K562 (cell line): ENCODE results near the gene ST6GALNAC6. TPM values are rescaled to one million over a fixed set of nuclear protein-coding genes. Genes with fewer than 3 reads are reported as not detected.

Source experiments
- DACH1 ChIP-seq: fragments of 450-650 bp; IDR thresholded peaks from 2 replicates; pipeline ENCODE4 v1.6.1; 2018; ENCODE audit not compliant: partially characterized antibody
- FOXK2 ChIP-seq, 2 experiments: fragments of 450-650 bp; IDR thresholded peaks in 1 of 2; conservative IDR thresholded peaks in 1 of 2; 2 replicates each; pipeline ENCODE4 v1.6.1; 2016; ENCODE audit warnings: low read depth in 2 of 2, mild to moderate bottlenecking in 1 of 2
- PCBP2 ChIP-seq: fragments of 200-400 bp; formaldehyde crosslinking; IDR thresholded peaks from 2 replicates; pipeline ENCODE4 v1.6.1; 2018; ENCODE audit warnings: low read length, low read depth, mild to moderate bottlenecking, moderate library complexity; ENCODE audit not compliant: poor library complexity, severe bottlenecking
- PRMT5 ChIP-seq: sonication (generic); formaldehyde crosslinking; IDR thresholded peaks from 2 replicates; pipeline ENCODE4 v1.5.0; 2020; ENCODE audit warnings: missing genetic modification reagents
- SREBF1 ChIP-seq: fragments of 150-350 bp; IDR thresholded peaks from 2 replicates; pipeline ENCODE4 v1.6.1; 2014; ENCODE audit warnings: antibody characterized with exemption, low read depth, low read length, borderline replicate concordance
- STAT5B ChIP-seq: fragments of 250-450 bp; sonication (Bioruptor Pico); IDR thresholded peaks from 2 replicates; pipeline ENCODE4 v1.8.0; 2021; ENCODE audit warnings: mild to moderate bottlenecking, inconsistent platforms
- TCF7 ChIP-seq: sonication (generic); IDR thresholded peaks from 2 replicates; pipeline ENCODE4 v1.6.1; 2016; ENCODE audit warnings: antibody characterized with exemption, borderline replicate concordance
- THRAP3 ChIP-seq: fragments of 450-650 bp; IDR thresholded peaks from 2 replicates; pipeline ENCODE4 v1.6.1; 2016; ENCODE audit warnings: mild to moderate bottlenecking, inconsistent platforms, borderline replicate concordance
- ZNF431 ChIP-seq: sonication (generic); formaldehyde crosslinking; IDR thresholded peaks from 2 replicates; pipeline ENCODE4 v1.8.0; 2022; ENCODE audit warnings: mild to moderate bottlenecking, missing genetic modification reagents
- polyA plus RNA-seq, 8 experiments: library from polyadenylated mRNA; depleted of rRNA in 4 of 8; stranded (reverse) in 5 of 8; unstranded in 3 of 8; fragments of >200 nt; fragmentation: Nextera tagmentation in 2 of 8; fragmentation: Illumina TruSeq in 1 of 8; extraction: Ambion mirVana in 2 of 8; extraction: Trizol in 1 of 8; gene quantifications; 2 replicates each; pipeline versions ENCODE4 v1.2.1 to v1.2.3, GENCODE V29; 2011 to 2014; ENCODE audit warnings: inconsistent platforms in 1 of 8, missing spikeins in 1 of 8
- total RNA-seq, 7 experiments: library from RNA; depleted of rRNA in 6 of 7; stranded (reverse); fragments of >200 nt in 6 of 7; fragmentation: Illumina TruSeq in 2 of 7; extraction: Trizol in 2 of 7; gene quantifications; 2 replicates each; pipeline versions ENCODE4 v1.2.1 to v1.2.3, GENCODE V29; 2011 to 2021; ENCODE audit warnings: low replicate concordance in 1 of 7
- TF ChIP-seq, protein P1 (sequence below): IDR thresholded peaks from 2 replicates; pipeline ENCODE4 v1.6.1; 2011; ENCODE audit warnings: borderline replicate concordance, low read depth, mild to moderate bottlenecking, moderate library complexity, low read length; ENCODE audit not compliant: insufficient read depth, poor library complexity, severe bottlenecking
- TF ChIP-seq, protein P2 (sequence below): fragments of 450-650 bp; IDR thresholded peaks from 2 replicates; pipeline ENCODE4 v1.6.1; 2016; ENCODE audit warnings: mild to moderate bottlenecking, moderate library complexity

The ST6GALNAC6 gene
- total and polyA plus RNA-seq, 9 of the 15 experiments (the other 6 are each of a cell fraction or from before 2014, with no cell fraction given) = 0.13 to 23.0 (median 14.5) TPM

DNA sequence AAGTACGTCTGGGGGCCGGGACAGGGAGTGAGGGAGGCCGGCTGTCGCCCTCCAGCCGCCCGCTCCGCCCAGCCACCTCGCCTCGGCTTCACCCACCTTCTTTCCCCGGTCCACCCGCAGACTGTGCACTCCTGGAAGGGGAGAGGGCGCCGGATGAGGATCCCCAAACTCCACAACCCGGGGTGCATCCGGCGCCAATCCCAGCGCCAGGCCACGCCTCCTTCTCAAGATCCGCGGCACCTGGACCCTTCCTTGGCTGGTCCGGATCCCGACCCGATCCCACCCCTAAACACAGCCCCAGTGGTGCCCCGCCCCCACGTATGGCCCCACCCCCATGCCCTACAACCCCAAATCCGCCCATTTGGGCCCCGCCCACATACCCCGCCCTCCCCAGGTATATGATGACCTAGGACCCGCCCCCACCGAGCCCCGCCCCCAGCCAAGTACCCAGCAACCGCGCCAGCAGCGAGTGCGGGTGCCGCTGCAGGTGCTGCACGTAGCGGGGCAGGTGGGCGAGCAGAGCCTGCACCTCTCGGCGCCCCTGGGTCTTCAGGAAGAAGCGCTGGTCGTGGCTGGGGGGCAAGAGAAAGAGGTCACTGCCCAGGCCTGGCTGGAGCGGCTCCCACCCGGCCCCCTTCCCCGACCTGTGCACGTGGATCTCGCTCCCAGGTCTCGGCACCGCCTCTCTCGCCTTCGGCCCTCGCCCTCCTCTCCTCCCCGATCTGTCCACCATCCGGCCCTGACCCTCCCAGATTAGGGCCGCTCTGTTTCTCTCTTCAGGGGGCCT is 28.0 kb upstream of the ST6GALNAC6 start (continued):
- TF ChIP-seq, protein P1, sequence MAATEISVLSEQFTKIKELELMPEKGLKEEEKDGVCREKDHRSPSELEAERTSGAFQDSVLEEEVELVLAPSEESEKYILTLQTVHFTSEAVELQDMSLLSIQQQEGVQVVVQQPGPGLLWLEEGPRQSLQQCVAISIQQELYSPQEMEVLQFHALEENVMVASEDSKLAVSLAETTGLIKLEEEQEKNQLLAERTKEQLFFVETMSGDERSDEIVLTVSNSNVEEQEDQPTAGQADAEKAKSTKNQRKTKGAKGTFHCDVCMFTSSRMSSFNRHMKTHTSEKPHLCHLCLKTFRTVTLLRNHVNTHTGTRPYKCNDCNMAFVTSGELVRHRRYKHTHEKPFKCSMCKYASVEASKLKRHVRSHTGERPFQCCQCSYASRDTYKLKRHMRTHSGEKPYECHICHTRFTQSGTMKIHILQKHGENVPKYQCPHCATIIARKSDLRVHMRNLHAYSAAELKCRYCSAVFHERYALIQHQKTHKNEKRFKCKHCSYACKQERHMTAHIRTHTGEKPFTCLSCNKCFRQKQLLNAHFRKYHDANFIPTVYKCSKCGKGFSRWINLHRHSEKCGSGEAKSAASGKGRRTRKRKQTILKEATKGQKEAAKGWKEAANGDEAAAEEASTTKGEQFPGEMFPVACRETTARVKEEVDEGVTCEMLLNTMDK = no peak
- TF ChIP-seq PRMT5 (CRISPR knock-in tag) = no peak
- no peak for TF ChIP-seq PCBP2
- TF ChIP-seq DACH1 = no peak
- TF ChIP-seq ZNF431 (CRISPR knock-in tag) = no peak
- no peak for TF ChIP-seq SREBF1
- no peak for TF ChIP-seq FOXK2 (conservative IDR thresholded peaks at IDR 0.05 in 1 of 2, IDR thresholded peaks at IDR 0.05 in 1 of 2; ENCODE audit: low read depth in 2 of 2)
- no peak for TF ChIP-seq STAT5B (CRISPR knock-in tag)
- TF ChIP-seq, protein P2, sequence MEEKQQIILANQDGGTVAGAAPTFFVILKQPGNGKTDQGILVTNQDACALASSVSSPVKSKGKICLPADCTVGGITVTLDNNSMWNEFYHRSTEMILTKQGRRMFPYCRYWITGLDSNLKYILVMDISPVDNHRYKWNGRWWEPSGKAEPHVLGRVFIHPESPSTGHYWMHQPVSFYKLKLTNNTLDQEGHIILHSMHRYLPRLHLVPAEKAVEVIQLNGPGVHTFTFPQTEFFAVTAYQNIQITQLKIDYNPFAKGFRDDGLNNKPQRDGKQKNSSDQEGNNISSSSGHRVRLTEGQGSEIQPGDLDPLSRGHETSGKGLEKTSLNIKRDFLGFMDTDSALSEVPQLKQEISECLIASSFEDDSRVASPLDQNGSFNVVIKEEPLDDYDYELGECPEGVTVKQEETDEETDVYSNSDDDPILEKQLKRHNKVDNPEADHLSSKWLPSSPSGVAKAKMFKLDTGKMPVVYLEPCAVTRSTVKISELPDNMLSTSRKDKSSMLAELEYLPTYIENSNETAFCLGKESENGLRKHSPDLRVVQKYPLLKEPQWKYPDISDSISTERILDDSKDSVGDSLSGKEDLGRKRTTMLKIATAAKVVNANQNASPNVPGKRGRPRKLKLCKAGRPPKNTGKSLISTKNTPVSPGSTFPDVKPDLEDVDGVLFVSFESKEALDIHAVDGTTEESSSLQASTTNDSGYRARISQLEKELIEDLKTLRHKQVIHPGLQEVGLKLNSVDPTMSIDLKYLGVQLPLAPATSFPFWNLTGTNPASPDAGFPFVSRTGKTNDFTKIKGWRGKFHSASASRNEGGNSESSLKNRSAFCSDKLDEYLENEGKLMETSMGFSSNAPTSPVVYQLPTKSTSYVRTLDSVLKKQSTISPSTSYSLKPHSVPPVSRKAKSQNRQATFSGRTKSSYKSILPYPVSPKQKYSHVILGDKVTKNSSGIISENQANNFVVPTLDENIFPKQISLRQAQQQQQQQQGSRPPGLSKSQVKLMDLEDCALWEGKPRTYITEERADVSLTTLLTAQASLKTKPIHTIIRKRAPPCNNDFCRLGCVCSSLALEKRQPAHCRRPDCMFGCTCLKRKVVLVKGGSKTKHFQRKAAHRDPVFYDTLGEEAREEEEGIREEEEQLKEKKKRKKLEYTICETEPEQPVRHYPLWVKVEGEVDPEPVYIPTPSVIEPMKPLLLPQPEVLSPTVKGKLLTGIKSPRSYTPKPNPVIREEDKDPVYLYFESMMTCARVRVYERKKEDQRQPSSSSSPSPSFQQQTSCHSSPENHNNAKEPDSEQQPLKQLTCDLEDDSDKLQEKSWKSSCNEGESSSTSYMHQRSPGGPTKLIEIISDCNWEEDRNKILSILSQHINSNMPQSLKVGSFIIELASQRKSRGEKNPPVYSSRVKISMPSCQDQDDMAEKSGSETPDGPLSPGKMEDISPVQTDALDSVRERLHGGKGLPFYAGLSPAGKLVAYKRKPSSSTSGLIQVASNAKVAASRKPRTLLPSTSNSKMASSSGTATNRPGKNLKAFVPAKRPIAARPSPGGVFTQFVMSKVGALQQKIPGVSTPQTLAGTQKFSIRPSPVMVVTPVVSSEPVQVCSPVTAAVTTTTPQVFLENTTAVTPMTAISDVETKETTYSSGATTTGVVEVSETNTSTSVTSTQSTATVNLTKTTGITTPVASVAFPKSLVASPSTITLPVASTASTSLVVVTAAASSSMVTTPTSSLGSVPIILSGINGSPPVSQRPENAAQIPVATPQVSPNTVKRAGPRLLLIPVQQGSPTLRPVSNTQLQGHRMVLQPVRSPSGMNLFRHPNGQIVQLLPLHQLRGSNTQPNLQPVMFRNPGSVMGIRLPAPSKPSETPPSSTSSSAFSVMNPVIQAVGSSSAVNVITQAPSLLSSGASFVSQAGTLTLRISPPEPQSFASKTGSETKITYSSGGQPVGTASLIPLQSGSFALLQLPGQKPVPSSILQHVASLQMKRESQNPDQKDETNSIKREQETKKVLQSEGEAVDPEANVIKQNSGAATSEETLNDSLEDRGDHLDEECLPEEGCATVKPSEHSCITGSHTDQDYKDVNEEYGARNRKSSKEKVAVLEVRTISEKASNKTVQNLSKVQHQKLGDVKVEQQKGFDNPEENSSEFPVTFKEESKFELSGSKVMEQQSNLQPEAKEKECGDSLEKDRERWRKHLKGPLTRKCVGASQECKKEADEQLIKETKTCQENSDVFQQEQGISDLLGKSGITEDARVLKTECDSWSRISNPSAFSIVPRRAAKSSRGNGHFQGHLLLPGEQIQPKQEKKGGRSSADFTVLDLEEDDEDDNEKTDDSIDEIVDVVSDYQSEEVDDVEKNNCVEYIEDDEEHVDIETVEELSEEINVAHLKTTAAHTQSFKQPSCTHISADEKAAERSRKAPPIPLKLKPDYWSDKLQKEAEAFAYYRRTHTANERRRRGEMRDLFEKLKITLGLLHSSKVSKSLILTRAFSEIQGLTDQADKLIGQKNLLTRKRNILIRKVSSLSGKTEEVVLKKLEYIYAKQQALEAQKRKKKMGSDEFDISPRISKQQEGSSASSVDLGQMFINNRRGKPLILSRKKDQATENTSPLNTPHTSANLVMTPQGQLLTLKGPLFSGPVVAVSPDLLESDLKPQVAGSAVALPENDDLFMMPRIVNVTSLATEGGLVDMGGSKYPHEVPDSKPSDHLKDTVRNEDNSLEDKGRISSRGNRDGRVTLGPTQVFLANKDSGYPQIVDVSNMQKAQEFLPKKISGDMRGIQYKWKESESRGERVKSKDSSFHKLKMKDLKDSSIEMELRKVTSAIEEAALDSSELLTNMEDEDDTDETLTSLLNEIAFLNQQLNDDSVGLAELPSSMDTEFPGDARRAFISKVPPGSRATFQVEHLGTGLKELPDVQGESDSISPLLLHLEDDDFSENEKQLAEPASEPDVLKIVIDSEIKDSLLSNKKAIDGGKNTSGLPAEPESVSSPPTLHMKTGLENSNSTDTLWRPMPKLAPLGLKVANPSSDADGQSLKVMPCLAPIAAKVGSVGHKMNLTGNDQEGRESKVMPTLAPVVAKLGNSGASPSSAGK = no peak
- no peak for TF ChIP-seq THRAP3
- no peak for TF ChIP-seq TCF7
